Gastrocnemius medialis (tissue), 4 donors: Measurements from ENCODE around the gene EFNA5.

Experiments used
- POLR2A ChIP-seq, 2 donors: fragments of 450-650 bp; IDR thresholded peaks; one replicate each; pipeline ENCODE4 v1.6.1; 2017; ENCODE audit warnings: antibody characterized with exemption in 2 of 2, mild to moderate bottlenecking in 2 of 2, moderate library complexity in 2 of 2
- TF ChIP-seq, protein P1 (sequence below), 5 experiments: fragments of 450-650 bp in 3 of 5; fragments of 200-600 bp in 2 of 5; sonication (generic) in 2 of 5; IDR thresholded peaks in 4 of 5; conservative IDR thresholded peaks in 1 of 5; 1 replicate in 4 of 5; 2 replicates in 1 of 5; pipeline ENCODE4 v1.5.1; 2016 to 2019; ENCODE audit warnings: antibody characterized with exemption in 5 of 5, mild to moderate bottlenecking in 3 of 5, moderate library complexity in 3 of 5

DNA sequence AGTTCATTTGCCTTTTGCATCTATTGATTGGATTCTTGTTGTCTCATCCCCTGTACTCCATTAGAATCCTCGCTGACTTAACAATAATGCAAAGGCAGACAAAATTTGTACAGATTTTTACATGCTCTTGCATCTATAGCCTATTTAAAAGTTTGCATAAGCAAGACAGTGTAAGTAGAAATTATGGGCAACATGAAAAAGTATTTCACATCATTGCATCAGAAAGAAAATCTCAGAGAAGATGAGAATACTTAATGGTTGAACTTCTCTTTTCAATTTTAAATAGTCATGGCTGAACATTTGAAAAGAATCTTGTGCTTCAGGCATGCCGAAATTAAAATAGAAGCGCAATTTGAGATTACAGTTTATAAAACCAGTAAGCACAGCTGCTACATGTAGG is 226.4 kb downstream of the EFNA5 start:
- TF ChIP-seq, protein P1, sequence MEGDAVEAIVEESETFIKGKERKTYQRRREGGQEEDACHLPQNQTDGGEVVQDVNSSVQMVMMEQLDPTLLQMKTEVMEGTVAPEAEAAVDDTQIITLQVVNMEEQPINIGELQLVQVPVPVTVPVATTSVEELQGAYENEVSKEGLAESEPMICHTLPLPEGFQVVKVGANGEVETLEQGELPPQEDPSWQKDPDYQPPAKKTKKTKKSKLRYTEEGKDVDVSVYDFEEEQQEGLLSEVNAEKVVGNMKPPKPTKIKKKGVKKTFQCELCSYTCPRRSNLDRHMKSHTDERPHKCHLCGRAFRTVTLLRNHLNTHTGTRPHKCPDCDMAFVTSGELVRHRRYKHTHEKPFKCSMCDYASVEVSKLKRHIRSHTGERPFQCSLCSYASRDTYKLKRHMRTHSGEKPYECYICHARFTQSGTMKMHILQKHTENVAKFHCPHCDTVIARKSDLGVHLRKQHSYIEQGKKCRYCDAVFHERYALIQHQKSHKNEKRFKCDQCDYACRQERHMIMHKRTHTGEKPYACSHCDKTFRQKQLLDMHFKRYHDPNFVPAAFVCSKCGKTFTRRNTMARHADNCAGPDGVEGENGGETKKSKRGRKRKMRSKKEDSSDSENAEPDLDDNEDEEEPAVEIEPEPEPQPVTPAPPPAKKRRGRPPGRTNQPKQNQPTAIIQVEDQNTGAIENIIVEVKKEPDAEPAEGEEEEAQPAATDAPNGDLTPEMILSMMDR (IDR thresholded peaks at IDR 0.05 in 4 of 5, conservative IDR thresholded peaks at IDR 0.05 in 1 of 5), result no peak
- TF ChIP-seq POLR2A (IDR thresholded peaks at IDR 0.05), result no peak
